ENCODE results near the gene ADORA1.

Gene ADORA1

DNA sequence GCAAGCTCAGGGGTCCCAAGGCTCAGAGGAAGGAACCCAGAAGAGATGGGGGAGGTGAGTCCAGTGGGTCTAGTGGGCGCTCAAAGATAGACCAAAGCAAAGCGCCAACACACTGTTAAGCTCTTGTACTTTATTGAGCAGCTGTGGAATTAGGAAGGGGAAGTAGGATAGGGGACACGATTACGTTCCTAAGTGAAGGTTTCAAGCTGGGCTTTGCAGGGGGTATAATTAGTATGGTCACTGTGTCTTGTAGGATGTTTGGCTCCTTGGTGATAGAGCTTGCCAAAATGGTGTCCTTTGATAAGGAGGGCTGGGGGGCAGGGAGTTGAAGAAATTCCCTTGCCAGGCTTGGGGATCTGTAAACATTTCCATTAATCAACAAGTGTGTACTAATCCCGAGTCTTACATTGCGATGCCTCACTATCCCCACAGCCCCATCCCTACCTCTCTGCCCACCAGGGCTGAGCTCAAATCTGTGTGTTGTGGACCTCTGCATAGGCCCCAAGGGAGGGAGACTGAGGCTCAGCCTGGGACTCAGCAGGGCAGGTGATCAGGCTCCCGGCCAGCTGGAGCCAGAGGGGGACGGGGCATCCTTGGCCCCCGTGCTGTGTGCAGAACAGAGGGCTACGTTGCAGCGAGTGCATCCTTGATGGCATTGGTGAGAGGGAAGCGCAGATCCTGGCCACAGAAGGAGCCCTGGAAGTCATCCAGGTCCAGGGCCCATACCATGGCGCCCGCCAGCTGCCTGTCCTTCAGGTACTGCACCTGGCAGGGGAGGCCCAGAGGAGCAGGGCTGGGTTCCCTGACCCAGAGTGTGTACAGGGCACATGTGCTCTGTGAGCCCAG, 51.5 kb downstream of the ADORA1 start:
- no peak overlapping the region for H3K4me3 ChIP-seq (ENCODE audit: low read depth, low read length)
- TF ChIP-seq, protein P1, sequence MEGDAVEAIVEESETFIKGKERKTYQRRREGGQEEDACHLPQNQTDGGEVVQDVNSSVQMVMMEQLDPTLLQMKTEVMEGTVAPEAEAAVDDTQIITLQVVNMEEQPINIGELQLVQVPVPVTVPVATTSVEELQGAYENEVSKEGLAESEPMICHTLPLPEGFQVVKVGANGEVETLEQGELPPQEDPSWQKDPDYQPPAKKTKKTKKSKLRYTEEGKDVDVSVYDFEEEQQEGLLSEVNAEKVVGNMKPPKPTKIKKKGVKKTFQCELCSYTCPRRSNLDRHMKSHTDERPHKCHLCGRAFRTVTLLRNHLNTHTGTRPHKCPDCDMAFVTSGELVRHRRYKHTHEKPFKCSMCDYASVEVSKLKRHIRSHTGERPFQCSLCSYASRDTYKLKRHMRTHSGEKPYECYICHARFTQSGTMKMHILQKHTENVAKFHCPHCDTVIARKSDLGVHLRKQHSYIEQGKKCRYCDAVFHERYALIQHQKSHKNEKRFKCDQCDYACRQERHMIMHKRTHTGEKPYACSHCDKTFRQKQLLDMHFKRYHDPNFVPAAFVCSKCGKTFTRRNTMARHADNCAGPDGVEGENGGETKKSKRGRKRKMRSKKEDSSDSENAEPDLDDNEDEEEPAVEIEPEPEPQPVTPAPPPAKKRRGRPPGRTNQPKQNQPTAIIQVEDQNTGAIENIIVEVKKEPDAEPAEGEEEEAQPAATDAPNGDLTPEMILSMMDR (IDR thresholded peaks at IDR 0.05; ENCODE audit: low read depth, low read length): no peak
- peaks cover 8% of the 10 kb centered on the region for H3K4me1 ChIP-seq
- H3K27me3 ChIP-seq: no peaks in the 10 kb centered on the region
- no peak for DNase-seq
- no peaks in the 10 kb centered on the region for H3K36me3 ChIP-seq
- no peaks in the 10 kb centered on the region for H3K9me3 ChIP-seq

DNA sequence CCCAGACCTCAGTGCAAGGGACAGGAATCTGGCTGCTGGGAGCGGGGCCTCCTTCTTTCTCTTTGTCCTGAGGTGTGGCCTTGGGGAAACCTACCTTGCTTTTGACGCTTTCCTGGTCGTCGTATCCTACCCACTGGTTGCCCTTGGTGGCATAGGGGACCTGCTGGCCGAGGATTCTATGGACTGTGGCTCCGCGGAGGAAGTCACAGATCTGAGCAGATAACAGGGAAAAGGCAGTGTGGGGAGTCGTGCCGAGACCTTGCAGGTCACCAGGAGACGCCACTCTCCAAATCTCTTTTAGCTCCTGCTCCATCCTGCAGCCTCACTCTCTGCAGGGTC, 52.1 kb downstream of the ADORA1 start:
- H3K36me3 ChIP-seq: no peaks in the 10 kb centered on the region
- TF ChIP-seq, protein P1 (IDR thresholded peaks at IDR 0.05; ENCODE audit: low read depth, low read length): no peak
- no peaks in the 10 kb centered on the region for H3K9me3 ChIP-seq
- no peaks in the 10 kb centered on the region for H3K27me3 ChIP-seq
- no peak for DNase-seq
- H3K4me1 ChIP-seq: peaks cover 8% of the 10 kb centered on the region
- H3K4me3 ChIP-seq (ENCODE audit: low read depth, low read length): no peak overlapping the region

DNA sequence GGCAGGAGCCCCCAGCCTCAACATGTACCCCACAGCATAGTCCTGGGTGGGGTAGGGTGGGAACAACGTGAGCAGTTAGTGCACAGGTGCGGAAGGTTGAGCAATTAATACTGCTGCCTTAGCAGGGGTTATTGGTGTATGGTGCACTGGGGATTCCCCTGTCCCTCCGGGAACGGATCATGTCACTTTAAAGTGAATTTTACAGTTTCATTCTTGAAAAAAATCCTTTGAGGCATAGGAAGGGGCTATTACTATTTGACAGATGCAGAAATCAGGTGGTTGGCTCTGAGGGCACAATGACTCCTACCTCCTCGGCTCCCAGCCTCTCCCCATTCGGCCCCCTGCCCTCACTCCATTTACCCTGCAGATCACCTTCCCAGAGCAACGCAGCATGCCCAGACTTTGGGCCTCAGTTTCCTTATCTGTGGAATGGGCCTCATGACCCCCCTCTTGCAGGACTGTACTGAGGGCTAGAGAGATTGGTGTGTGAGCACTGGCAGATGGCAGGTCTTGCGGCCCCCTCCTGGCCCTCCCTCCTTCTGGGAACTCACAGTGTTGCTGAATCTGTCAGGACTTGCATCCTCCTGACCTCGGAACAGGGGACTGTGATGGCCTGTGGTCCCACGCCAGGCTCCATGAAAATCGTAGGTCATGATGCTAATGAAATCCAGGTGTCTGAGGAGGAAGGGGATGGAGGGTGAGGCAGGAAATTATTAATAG, 53.2 kb downstream of the ADORA1 start:
- Histone ChIP-seq H3K27me3 (no peaks in the 10 kb centered on the region), H3K4me1 (peaks cover 8% of the 10 kb centered on the region), H3K36me3 (no peaks in the 10 kb centered on the region), H3K4me3 (ENCODE audit: low read depth, low read length) (no peak overlapping the region), H3K9me3 (no peaks in the 10 kb centered on the region)
- DNase-seq: no peak
- TF ChIP-seq, protein P1 (IDR thresholded peaks at IDR 0.05; ENCODE audit: low read depth, low read length): no peak

DNA sequence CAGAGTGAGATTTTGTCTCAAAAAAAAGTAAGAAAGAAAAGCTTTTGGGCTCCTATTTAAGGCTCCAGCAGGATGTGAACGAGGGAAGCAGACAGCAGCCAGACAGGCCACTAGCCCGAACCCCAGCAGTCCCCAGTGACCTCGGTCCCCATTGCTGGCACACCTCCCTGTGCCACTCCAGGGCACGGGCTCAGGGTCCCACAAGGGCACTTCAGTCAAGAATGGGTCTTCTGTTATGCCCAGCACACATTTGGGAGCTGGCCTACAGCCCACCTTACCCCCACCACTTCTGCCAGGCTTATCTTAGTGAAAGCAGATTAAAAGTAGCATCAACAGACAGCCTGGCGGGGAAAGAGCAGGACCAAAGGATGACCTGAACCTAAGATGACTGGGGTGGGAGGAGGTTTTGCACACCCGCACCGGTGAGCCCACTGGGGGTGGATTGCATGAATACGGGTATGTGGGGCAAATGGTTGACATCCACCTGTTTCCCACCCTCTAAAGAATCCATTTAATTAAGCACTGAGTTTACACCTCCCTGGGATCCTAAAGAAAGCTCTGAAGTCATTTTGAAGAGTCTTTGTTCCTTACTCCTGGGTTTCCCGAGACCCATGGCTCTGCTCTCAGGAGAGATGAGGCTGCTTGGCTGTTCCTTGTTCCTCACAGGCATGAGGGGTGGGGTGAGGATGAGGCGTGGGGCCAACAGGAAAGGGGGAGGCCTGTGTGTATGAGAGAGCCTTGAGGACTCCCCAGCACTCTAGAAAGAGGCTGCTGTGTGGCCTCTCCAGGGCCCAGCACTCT, 54.3 kb downstream of the ADORA1 start:
- Histone ChIP-seq H3K36me3 (no peaks in the 10 kb centered on the region), H3K9me3 (no peaks in the 10 kb centered on the region), H3K4me1 (peaks cover 8% of the 10 kb centered on the region), H3K27me3 (no peaks in the 10 kb centered on the region), H3K4me3 (ENCODE audit: low read depth, low read length) (no peak overlapping the region)
- TF ChIP-seq, protein P1 (IDR thresholded peaks at IDR 0.05; ENCODE audit: low read depth, low read length): no peak
- no peak for DNase-seq

DNA sequence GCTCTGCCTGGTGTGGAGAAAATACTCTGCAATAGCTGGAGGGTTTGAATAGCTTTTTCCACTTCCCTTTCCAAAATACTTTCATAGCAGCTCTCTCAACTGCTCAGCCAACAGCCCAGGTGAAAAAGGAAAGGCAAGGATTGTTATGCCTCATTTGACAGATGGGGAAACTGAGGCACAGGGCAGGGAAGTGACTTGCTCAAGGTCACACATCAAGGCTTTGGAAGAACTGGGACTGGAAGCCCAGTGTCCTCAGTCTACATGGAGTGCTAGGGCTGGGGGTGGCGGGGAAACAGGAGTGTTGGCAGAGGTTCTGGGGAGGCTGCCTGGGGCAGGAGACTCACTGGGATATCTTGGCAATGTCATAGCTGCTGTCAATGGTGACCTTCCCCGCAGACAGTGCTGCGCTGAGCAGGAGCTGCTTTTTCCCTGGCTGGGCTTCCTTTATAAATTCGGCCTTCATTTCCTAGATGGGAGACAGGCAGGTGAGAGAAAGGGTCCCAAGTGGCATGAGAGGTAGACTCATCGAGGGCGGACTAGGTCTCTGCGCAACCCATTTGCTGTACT, 54.9 kb downstream of the ADORA1 start:
- Histone ChIP-seq H3K27me3 (no peaks in the 10 kb centered on the region), H3K9me3 (no peaks in the 10 kb centered on the region), H3K36me3 (no peaks in the 10 kb centered on the region), H3K4me1 (peaks cover 6% of the 10 kb centered on the region), H3K4me3 (ENCODE audit: low read depth, low read length) (no peak overlapping the region)
- DNase-seq: no peak
- TF ChIP-seq, protein P1 (IDR thresholded peaks at IDR 0.05; ENCODE audit: low read depth, low read length): no peak

All from BE2C (cell line).